Hepatocyte (in vitro differentiated cells): ENCODE results near the gene EPHA8. TPM values are rescaled to one million over a fixed set of nuclear protein-coding genes. Genes with fewer than 3 reads are reported as not detected.

Source experiments
- DNase-seq: peaks from one replicate; pipeline ENCODE4 v3.0.0-alpha.2; 2016; ENCODE audit warnings: low spot score
- H2AFZ ChIP-seq: fragments of 200-600 bp; sonication (generic); 2 replicates; pipeline ENCODE4 v1.6.0; 2016; ENCODE audit warnings: antibody characterized with exemption, mild to moderate bottlenecking
- H3K27ac ChIP-seq: fragments of 200-600 bp; sonication (generic); 2 replicates; pipeline ENCODE4 v1.5.1; 2016; ENCODE audit warnings: mild to moderate bottlenecking
- H3K27me3 ChIP-seq: fragments of 200-600 bp; sonication (generic); 2 replicates; pipeline ENCODE4 v1.6.1; 2016
- H3K36me3 ChIP-seq: fragments of 200-600 bp; sonication (generic); replicated peaks from 2 replicates; pipeline ENCODE4 v1.5.1; 2016; ENCODE audit warnings: low read depth; ENCODE audit not compliant: insufficient read depth
- H3K4me1 ChIP-seq: fragments of 200-600 bp; sonication (generic); 2 replicates; pipeline ENCODE4 v1.5.1; 2016; ENCODE audit warnings: mild to moderate bottlenecking, moderate library complexity; ENCODE audit not compliant: insufficient read depth
- H3K4me2 ChIP-seq: fragments of 200-600 bp; sonication (generic); 2 replicates; pipeline ENCODE4 v1.6.0; 2016
- H3K4me3 ChIP-seq: fragments of 200-600 bp; sonication (generic); 2 replicates; pipeline ENCODE4 v1.5.1; 2016; ENCODE audit warnings: mild to moderate bottlenecking
- H3K79me2 ChIP-seq: fragments of 200-600 bp; sonication (generic); 2 replicates; pipeline ENCODE4 v1.6.0; 2017; ENCODE audit warnings: mild to moderate bottlenecking
- H3K9me2 ChIP-seq: fragments of 200-600 bp; sonication (generic); replicated peaks from 2 replicates; pipeline ENCODE4 v1.6.0; 2017; ENCODE audit warnings: mild to moderate bottlenecking; ENCODE audit not compliant: insufficient read depth
- H3K9me3 ChIP-seq: fragments of 200-600 bp; sonication (generic); 2 replicates; pipeline ENCODE4 v1.5.1; 2016; ENCODE audit warnings: low read depth, mild to moderate bottlenecking
- H4K20me1 ChIP-seq: fragments of 200-600 bp; sonication (generic); 2 replicates; pipeline ENCODE4 v1.6.0; 2016; ENCODE audit warnings: mild to moderate bottlenecking; ENCODE audit not compliant: insufficient read depth, poor library complexity, severe bottlenecking
- EZH2 ChIP-seq: fragments of 200-600 bp; sonication (generic); IDR thresholded peaks from 2 replicates; pipeline ENCODE4 v1.6.1; 2016; ENCODE audit warnings: antibody characterized with exemption, mild to moderate bottlenecking, borderline replicate concordance
- EZH2phosphoT487 ChIP-seq: fragments of 200-600 bp; sonication (generic); IDR thresholded peaks from one replicate; pipeline ENCODE4 v1.6.1; 2018; ENCODE audit warnings: antibody characterized with exemption, mild to moderate bottlenecking, low read depth, moderate library complexity; ENCODE audit not compliant: unreplicated experiment, severe bottlenecking
- WGBS: methylation state at CpG from one replicate; pipeline ENCODE4 v1.1.6; 2016; ENCODE audit warnings: low lambda C conversion rate; ENCODE audit errors: missing lambda C conversion rate; 5-methylcytosine and 5-hydroxymethylcytosine counted together
- polyA plus RNA-seq: library from polyadenylated mRNA; unstranded; fragments of >200 nt; fragmentation: Nextera tagmentation; extraction: Ambion mirVana; gene quantifications from 2 replicates; pipeline ENCODE4 v1.2.1, GENCODE V29; 2016
- total RNA-seq: library from RNA; depleted of rRNA; stranded (reverse); fragments of >200 nt; gene quantifications from 2 replicates; pipeline ENCODE4 v1.2.3, GENCODE V29; 2014
- TF ChIP-seq, protein P1 (sequence below): fragments of 200-600 bp; sonication (generic); IDR thresholded peaks from 2 replicates; pipeline ENCODE4 v1.5.1; 2016; ENCODE audit warnings: antibody characterized with exemption, mild to moderate bottlenecking; ENCODE audit not compliant: poor library complexity

The EPHA8 gene
- total and polyA plus RNA-seq, 2 experiments from 2014 or later: not detected

GRCh38 chr1:22629886-22630285, 66.6 kb downstream of the EPHA8 start:
- no peaks in the 10 kb centered on the region for H3K9me2 ChIP-seq
- no peak overlapping the region for H3K4me3 ChIP-seq
- H3K27ac ChIP-seq: no peak overlapping the region
- no peak for DNase-seq
- H3K79me2 ChIP-seq: no peaks in the 10 kb centered on the region
- no peaks in the 10 kb centered on the region for H3K4me1 ChIP-seq
- H3K27me3 ChIP-seq: peaks cover 56% of the 10 kb centered on the region
- H2AFZ ChIP-seq: no peak overlapping the region
- H3K36me3 ChIP-seq: no peaks in the 10 kb centered on the region
- TF ChIP-seq EZH2phosphoT487: no peak
- TF ChIP-seq, protein P1, sequence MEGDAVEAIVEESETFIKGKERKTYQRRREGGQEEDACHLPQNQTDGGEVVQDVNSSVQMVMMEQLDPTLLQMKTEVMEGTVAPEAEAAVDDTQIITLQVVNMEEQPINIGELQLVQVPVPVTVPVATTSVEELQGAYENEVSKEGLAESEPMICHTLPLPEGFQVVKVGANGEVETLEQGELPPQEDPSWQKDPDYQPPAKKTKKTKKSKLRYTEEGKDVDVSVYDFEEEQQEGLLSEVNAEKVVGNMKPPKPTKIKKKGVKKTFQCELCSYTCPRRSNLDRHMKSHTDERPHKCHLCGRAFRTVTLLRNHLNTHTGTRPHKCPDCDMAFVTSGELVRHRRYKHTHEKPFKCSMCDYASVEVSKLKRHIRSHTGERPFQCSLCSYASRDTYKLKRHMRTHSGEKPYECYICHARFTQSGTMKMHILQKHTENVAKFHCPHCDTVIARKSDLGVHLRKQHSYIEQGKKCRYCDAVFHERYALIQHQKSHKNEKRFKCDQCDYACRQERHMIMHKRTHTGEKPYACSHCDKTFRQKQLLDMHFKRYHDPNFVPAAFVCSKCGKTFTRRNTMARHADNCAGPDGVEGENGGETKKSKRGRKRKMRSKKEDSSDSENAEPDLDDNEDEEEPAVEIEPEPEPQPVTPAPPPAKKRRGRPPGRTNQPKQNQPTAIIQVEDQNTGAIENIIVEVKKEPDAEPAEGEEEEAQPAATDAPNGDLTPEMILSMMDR: no peak
- no peak for TF ChIP-seq EZH2
- H3K9me3 ChIP-seq: no peaks in the 10 kb centered on the region
- H3K4me2 ChIP-seq: no peak overlapping the region
- WGBS: 29% methylated on average over 2 of the region's 2 CpGs
- H4K20me1 ChIP-seq: no peaks in the 10 kb centered on the region

GRCh38 chr1:22633697-22634463, 70.6 kb downstream of the EPHA8 start:
- H4K20me1 ChIP-seq: no peaks in the 10 kb centered on the region
- no peak overlapping the region for H3K4me2 ChIP-seq
- no peak overlapping the region for H3K4me3 ChIP-seq
- no peaks in the 10 kb centered on the region for H3K79me2 ChIP-seq
- peaks cover 30% of the 10 kb centered on the region for H3K27me3 ChIP-seq
- H2AFZ ChIP-seq: no peak overlapping the region
- no peak for DNase-seq
- no peak overlapping the region for H3K27ac ChIP-seq
- H3K4me1 ChIP-seq: no peaks in the 10 kb centered on the region
- 93% methylated on average over 10 of the region's 10 CpGs for WGBS
- no peaks in the 10 kb centered on the region for H3K9me3 ChIP-seq
- H3K36me3 ChIP-seq: no peaks in the 10 kb centered on the region
- no peaks in the 10 kb centered on the region for H3K9me2 ChIP-seq
- TF ChIP-seq EZH2phosphoT487 (no peak), EZH2 (no peak)
- TF ChIP-seq, protein P1: no peak

DNA sequence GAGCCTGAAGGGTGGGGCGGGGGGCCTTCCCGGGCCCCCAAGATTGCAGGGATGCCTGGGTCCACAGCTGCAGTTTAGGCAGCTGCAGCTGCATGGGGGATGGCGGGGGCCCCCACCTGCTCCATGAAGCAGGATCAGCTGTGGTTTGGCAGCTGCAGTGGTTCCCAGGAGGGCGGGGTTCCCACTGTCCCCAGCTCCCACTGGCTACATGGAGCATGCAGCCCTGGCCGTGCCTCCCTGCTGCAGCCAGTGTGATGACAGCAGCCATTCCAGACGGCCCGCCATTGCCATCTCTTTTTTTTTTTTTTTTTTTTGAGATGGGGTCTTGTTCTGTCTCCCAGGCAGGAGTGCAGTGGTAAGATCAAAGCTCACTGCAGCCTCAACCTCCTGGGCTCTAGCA, 72.1 kb downstream of the EPHA8 start:
- Histone ChIP-seq H4K20me1 (no peaks in the 10 kb centered on the region), H3K4me3 (no peak overlapping the region), H3K36me3 (no peaks in the 10 kb centered on the region), H3K9me2 (no peaks in the 10 kb centered on the region), H3K9me3 (no peaks in the 10 kb centered on the region), H3K27ac (no peak overlapping the region), H3K4me2 (no peak overlapping the region), H3K79me2 (no peaks in the 10 kb centered on the region), H2AFZ (no peak overlapping the region), H3K27me3 (peaks cover 18% of the 10 kb centered on the region), H3K4me1 (no peaks in the 10 kb centered on the region)
- no peak for DNase-seq
- 75% methylated on average over 7 of the region's 7 CpGs for WGBS
- TF ChIP-seq EZH2 (no peak), EZH2phosphoT487 (no peak)
- TF ChIP-seq, protein P1: no peak
